ENCODE measurements around the gene YPEL3.

Gene YPEL3

GRCh38 chr16:30110661-30111060 lies 14.6 kb upstream of the YPEL3 start:
- Histone ChIP-seq H3K9me3 (ENCODE audit: severe bottlenecking) (no peaks in the 10 kb centered on the region), H3K27me3 (ENCODE audit: insufficient read depth, poor library complexity, severe bottlenecking) (no peaks in the 10 kb centered on the region), H3K4me1 (ENCODE audit: insufficient read depth, poor library complexity, severe bottlenecking) (peaks cover 9% of the 10 kb centered on the region), H3K27ac (ENCODE audit: poor library complexity, severe bottlenecking) (no peak overlapping the region), H3K36me3 (ENCODE audit: low read depth) (peaks cover 14% of the 10 kb centered on the region; the same call in 1 of the 2 replicates), H3K4me3 (ENCODE audit: severe bottlenecking) (no peak overlapping the region)
- no peak for TF ChIP-seq CTCF (IDR thresholded peaks at IDR 0.05; ENCODE audit: poor library complexity, severe bottlenecking)
- ATAC-seq (ENCODE audit: low read depth) (no peak), DNase-seq (ENCODE audit: low spot score) (no peak)

- Histone ChIP-seq H3K27ac (ENCODE audit: poor library complexity, severe bottlenecking) (no peak overlapping the region), H3K4me3 (ENCODE audit: severe bottlenecking) (no peak overlapping the region), H3K9me3 (ENCODE audit: severe bottlenecking) (no peaks in the 10 kb centered on the region), H3K36me3 (ENCODE audit: low read depth) (peaks cover 14% of the 10 kb centered on the region; the same call in 1 of the 2 replicates), H3K27me3 (ENCODE audit: insufficient read depth, poor library complexity, severe bottlenecking) (no peaks in the 10 kb centered on the region), H3K4me1 (ENCODE audit: insufficient read depth, poor library complexity, severe bottlenecking) (peaks cover 6% of the 10 kb centered on the region)
- DNase-seq (ENCODE audit: low spot score) (no peak), ATAC-seq (ENCODE audit: low read depth) (no peak)
- no peak for TF ChIP-seq CTCF (IDR thresholded peaks at IDR 0.05; ENCODE audit: poor library complexity, severe bottlenecking)
Measured at GRCh38 chr16:30108059-30108850, 12.2 kb upstream of the YPEL3 start.

GRCh38 chr16:30104492-30104891 lies 8.5 kb upstream of the YPEL3 start:
- Histone ChIP-seq H3K36me3 (ENCODE audit: low read depth) (peaks cover 8% of the 10 kb centered on the region; the same call in 1 of the 2 replicates), H3K27me3 (ENCODE audit: insufficient read depth, poor library complexity, severe bottlenecking) (no peaks in the 10 kb centered on the region), H3K9me3 (ENCODE audit: severe bottlenecking) (no peaks in the 10 kb centered on the region), H3K4me3 (ENCODE audit: severe bottlenecking) (no peak overlapping the region), H3K4me1 (ENCODE audit: insufficient read depth, poor library complexity, severe bottlenecking) (peaks cover 3% of the 10 kb centered on the region), H3K27ac (ENCODE audit: poor library complexity, severe bottlenecking) (no peak overlapping the region)
- no peak for TF ChIP-seq CTCF (IDR thresholded peaks at IDR 0.05; ENCODE audit: poor library complexity, severe bottlenecking)
- ATAC-seq (ENCODE audit: low read depth): no peak
- DNase-seq (ENCODE audit: low spot score): no peak

GRCh38 chr16:30104090-30104489 lies 8.1 kb upstream of the YPEL3 start:
- Histone ChIP-seq H3K9me3 (ENCODE audit: severe bottlenecking) (no peaks in the 10 kb centered on the region), H3K4me1 (ENCODE audit: insufficient read depth, poor library complexity, severe bottlenecking) (peaks cover 3% of the 10 kb centered on the region), H3K27ac (ENCODE audit: poor library complexity, severe bottlenecking) (no peak overlapping the region), H3K36me3 (ENCODE audit: low read depth) (peaks cover 8% of the 10 kb centered on the region; the same call in 1 of the 2 replicates), H3K27me3 (ENCODE audit: insufficient read depth, poor library complexity, severe bottlenecking) (no peaks in the 10 kb centered on the region), H3K4me3 (ENCODE audit: severe bottlenecking) (no peak overlapping the region)
- ATAC-seq (ENCODE audit: low read depth) (no peak), DNase-seq (ENCODE audit: low spot score) (no peak)
- no peak for TF ChIP-seq CTCF (IDR thresholded peaks at IDR 0.05; ENCODE audit: poor library complexity, severe bottlenecking)
